NOMO-1 (cell line): ENCODE data around the gene PLD4.

Source experiments
- DNase-seq, 2 experiments: peaks; one replicate each; lab custom pipeline; 2025; ENCODE audit not compliant: unreplicated experiment in 2 of 2; lab: John Stamatoyannopoulos, UW

PLD4 gene

GRCh38 chr14:104927432-104927816, 2.7 kb downstream of the PLD4 start:
- DNase-seq, result no peak

DNA sequence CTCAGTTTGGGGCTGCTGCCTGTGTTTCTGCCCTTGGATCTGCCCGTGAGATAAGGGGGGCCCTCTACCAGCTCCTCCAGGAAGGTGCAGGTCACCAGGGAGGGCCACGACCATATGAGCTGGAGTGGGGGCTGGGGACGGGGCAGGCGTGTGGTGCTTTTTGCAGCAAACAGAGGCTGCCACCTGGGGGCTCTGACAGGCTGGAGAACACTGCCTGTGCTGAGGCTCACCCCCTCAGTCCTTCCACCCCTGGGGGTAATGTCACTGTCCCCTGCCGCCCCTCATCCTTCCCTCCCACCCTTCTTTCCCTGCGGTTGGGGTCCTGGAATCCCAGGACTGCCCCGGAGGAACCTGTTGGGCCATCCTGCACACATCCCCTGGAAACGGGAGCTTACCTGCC, 3.2 kb downstream of the PLD4 start:
- DNase-seq, result no peak

DNA sequence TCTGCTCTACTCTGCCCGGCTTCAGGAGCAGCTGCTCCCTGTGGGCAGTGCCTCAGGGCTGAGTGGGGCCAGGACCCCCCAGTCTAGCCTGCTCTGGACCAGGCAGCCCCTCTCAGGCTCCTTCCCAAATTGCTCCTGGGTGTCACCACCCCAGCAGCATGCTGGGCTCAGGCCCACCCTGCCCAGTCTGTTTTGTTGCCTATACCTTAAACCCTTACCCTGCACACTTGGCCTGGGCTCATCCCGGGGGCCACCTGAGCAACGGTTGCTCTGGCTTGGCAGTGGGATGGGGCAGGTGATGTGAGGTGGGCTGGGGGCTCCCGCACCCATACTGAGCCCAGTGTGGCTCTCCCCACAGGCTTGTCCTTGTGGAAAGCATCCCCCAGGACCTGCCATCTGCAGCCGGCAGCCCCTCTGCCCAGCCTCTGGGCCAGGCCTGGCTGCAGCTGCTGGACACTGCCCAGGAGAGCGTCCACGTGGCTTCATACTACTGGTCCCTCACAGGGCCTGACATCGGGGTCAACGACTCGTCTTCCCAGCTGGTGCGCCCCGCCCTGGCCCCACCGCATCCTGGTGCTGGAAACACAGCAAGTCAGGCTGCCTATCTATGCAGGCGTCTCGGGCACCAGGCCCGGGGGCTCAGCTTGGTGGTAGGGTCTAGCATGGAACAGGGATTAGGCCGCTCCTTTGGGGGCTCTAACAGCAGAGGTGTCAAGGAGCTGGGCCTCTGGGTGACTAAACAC, 3.9 kb downstream of the PLD4 start:
- DNase-seq, result no peak

DNA sequence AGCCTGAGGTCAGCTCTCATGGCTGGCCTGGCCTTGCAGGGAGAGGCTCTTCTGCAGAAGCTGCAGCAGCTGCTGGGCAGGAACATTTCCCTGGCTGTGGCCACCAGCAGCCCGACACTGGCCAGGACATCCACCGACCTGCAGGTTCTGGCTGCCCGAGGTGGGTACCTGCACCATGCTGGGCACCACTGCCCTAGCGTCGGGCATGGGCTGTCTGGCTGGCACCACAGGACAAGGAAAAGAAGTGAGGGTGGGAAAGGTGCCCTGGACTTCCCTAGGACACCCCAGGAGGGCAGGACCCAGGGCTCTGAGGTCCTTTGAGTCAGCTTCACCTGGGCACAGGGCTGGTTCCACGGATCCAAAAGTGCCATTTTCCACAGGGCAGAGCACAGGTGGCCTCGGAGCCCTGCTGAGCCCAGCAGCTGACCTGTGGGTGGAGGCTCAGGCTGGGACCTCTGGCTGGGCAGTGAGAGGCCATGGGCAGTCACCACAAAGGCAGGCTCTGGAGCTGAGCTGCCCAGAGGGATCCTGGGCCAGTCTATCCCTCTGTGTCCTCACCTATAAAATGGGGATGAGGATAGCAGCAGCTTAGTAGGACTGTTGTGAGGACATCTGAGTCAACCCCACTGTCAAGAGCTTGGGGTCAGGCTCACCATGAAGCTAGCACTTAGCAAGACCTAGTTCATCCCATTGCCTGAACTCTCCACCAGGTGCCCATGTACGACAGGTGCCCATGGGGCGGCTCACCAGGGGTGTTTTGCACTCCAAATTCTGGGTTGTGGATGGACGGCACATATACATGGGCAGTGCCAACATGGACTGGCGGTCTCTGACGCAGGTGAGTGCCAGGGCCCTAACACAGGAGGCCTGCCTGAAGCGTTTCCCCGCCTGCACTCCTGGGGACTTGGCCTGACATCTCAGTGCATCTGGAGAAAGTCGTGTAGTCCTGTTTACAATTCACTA, 4.9 kb downstream of the PLD4 start:
- no peak for DNase-seq

DNA sequence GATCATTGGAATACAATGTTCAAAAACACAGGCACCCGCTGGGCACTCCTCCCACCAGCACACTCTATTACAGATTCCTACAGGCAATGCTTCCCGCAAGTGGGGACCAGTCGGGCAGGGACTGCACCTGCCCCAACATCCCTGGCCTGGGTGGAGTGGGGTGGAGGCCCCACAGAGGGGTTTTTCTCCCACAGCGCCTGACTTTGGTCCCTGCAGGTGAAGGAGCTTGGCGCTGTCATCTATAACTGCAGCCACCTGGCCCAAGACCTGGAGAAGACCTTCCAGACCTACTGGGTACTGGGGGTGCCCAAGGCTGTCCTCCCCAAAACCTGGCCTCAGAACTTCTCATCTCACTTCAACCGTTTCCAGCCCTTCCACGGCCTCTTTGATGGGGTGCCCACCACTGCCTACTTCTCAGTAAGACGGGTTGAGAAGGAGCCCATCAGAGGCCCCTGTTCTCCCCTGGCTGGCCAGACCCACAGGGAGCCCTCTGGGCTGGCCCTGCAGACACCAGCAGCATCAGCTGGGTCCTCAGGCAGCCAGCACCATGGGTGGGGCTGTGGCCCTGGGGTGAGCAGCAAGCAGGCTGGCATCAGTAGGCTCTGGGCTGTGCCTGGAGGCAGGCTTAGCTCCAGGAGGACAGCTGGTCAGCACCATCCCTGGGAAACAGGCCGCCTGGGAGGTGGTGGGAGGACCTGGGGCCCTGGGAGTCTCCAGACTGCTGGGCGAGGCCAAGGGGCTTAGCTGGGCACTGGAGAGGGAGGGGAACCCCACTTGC, 6.0 kb downstream of the PLD4 start:
- DNase-seq, result no peak

DNA sequence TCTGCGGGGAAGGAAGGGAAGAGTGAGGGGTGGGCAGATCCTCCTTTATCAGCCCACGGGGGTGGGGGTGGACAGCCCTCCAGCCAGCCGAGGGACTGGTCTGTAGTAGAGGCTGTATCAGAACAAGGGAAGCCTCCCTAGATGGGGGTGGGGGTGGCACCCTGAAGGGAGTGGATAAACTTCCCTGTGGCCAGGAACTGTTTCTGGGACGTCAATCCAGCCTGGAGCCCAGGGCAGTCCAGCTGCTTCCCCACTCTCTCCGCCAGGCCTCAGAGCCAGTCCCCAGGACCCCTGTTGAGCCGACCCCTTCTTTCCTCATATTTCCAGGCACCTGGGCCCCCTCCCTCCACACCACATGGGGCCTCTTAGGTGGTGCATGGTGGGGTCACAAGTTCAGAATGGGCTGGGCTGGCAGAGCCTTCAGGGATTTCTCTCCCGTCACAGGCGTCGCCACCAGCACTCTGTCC, 6.7 kb downstream of the PLD4 start:
- DNase-seq, result no peak

DNA sequence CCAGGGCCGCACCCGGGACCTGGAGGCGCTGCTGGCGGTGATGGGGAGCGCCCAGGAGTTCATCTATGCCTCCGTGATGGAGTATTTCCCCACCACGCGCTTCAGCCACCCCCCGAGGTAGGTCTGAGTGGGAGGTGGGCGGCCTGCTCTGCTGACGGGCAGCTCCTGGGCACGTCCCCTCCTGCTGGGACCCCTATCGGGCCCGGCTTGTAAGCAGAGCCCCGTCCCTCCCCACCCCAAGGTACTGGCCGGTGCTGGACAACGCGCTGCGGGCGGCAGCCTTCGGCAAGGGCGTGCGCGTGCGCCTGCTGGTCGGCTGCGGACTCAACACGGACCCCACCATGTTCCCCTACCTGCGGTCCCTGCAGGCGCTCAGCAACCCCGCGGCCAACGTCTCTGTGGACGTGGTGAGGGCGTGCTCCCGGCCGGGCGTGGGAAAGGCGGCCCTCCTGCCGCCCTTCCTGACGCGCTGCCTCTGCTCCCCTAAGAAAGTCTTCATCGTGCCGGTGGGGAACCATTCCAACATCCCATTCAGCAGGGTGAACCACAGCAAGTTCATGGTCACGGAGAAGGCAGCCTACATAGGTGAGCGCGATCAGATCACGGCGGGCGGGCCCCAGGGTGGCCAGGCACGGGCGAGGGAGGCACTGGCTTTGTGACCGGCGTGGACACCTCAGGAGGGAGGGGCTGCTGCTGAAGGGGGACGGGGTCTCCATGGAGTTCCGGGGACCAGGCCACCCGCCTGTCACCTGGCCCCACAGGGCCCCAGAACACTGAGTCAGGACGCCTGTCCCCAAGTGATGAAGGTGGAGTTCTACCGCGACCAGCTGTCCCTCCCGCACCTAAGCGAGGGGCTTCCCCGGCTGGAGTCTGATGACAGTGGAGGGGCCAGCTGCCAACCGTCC, 7.3 kb downstream of the PLD4 start:
- no peak for DNase-seq

DNA sequence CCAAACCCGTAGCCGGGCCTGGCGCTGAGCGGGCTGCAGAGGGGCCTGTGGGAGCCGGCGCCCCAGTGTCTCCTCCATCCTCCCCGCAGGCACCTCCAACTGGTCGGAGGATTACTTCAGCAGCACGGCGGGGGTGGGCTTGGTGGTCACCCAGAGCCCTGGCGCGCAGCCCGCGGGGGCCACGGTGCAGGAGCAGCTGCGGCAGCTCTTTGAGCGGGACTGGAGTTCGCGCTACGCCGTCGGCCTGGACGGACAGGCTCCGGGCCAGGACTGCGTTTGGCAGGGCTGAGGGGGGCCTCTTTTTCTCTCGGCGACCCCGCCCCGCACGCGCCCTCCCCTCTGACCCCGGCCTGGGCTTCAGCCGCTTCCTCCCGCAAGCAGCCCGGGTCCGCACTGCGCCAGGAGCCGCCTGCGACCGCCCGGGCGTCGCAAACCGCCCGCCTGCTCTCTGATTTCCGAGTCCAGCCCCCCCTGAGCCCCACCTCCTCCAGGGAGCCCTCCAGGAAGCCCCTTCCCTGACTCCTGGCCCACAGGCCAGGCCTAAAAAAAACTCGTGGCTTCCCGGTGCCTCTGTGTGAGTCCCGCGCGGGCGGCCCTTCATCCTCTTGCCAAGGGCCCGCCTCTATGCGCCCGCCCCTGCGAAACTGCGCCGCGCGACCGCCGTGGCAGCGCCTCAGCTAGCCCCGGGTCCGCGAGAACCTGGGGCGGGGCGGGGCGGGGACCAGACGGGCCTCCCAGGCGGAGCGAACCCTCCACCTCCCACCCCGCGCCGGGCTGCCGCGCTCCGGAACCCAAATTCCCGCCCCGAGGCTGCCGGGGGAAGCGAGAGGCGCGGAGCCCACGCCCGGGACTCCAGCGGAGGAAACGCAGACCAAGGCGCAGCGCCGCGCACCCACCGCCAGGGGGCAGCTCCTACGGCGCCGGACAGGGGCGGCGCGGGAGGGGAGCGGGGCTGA, 8.3 kb downstream of the PLD4 start:
- DNase-seq, result peak; percentile 63 to 74

DNA sequence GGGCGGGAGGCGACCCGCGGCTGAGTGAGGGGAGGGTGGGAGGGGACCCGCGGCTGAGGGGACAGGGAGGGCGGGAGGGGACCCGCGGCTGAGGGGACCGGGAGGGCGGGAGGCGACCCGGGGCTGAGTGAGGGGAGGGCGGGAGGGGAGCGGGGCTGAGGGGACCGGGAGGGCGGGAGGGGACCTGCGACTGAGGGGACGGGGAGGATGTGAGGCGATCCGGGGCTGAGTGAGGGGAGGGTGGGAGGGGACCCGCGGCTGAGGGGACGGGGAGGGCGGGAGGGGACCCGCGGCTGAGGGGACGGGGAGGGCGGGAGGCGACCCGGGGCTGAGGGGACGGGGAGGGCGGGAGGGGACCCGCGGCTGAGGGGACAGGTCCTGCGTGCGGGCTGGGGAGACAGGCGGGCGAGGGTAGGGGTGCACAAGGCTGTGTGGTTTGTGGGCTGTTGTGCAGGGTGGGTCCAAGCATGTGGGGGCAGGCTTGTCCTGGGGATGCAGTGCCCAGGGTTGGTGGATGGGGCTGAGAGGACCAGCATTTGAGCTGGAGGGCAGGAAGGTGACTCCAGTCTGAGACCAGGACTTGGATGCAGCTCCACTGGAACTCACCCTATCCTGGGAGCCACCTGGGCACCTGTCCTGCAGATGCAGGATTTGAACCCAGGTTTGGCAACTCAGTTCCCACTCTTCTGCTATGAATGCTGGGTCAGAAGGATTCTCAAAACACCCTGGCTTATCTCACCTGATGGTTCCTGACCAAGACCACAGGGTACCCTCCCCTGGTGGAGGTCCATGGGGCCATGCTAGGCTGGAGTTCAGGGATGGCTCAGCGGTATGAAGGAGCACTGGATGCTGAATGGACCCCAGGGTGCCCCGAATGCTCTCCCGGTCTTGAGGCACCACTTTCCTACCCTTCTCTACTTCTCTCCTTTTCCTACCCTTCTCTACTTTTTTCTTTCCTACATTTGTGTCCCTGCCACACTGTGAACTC, 9.4 kb downstream of the PLD4 start:
- no peak for DNase-seq

- DNase-seq, result no peak
These were observed 10.5 kb downstream of the PLD4 start for GRCh38 chr14:104935026-104935650.

- no peak for DNase-seq
These were observed 11.3 kb downstream of the PLD4 start for GRCh38 chr14:104935955-104936354.

DNA sequence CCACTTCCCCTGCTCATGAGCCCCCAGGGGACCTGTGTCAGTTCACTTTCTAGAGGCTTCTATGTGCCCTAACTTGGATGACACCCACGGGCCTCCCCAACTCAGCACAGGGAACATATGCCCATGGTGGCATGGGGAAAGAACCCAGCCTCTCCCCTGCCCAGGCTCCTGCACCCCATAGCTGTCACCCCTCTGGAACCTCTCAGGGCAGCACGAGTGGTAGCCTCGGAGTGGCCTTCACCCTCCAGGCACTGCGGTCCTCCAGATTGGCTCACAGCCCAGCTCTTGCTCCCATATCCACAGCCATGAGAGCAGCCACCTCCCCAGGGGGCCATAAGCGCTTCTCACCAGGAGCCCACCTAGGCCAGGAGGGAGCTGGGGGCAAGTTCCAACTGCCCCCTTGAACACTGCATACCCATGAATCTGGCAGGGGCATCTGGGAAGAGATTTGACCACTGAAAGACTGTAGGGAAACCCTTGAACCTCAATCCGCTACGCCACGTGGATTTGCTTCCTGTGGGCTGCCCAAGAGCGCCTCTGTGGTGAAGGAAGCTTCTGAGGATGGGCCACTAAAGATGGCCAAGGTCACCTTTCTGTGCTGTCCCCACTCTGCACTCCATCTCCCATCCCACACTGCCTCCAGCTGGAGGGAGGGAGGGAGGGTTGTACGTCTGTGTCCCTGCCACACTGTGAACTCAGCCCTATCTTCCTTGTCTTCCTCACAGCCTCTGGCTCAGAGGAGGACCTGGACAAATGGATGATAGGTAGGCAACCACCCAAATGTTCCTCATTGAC, 11.9 kb downstream of the PLD4 start:
- DNase-seq, result no peak

DNA sequence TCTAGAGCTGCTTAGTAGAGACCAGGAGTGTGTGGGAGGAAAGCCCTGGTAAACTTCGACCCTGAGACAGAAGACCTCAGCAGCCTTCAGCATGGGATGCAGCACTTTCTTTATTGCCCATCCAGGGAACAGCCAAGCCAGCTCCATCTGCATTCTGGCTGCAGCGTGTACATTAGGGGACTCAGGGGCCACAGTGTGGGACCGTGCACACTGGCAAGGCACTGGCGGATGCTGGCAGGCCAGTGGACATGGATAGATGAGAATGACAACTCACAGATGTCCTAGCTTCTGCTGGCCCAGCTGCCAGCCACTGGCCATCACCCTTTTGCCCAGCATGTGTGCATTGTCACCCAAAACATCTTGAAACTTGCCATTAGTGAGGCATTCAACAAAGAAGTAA, 12.5 kb downstream of the PLD4 start:
- no peak for DNase-seq

GRCh38 chr14:104937694-104938365, 13.2 kb downstream of the PLD4 start:
- DNase-seq, result no peak

GRCh38 chr14:104938436-104938835, 13.8 kb downstream of the PLD4 start:
- no peak for DNase-seq

DNA sequence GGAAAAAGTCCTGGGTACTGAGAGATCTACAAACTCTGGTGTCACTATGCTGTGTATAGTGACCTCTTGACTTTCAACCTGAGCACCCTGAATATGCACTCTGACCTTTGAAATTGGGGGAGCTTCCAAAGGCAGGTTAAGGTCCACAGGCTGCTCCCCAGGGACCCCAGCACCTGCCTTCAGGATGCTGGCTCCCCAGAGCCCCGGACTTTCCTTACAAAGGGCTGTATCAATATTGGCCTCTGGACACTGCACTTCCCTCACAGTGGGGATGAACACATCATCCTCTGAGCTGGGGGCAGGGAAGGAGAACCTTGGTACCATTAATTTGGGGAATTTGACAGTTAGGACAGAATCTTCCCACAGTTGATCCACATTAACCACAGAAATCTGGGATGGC, 14.3 kb downstream of the PLD4 start:
- DNase-seq, result no peak
